G401.6 (cell line): ENCODE data around the gene PRUNE2.
"Not testable (repeated sequence)": the region's sequence is repeated elsewhere in the genome, so short reads cannot be mapped to it uniquely, and the experiment has no call there.

Source experiments
- FAIRE-seq: peaks from 2 replicates; lab custom pipeline; 2012; peaks lifted over from hg19 to GRCh38; lab: Jason Lieb, UNC

The PRUNE2 gene

GRCh38 chr9:76905791-76906646 is at the start of gene PRUNE2:
Gene PRUNE2 (minus strand): TSS chr9:76906114. CDS start chr9:76905963, 151 bp downstream.
- no peak for FAIRE-seq

- not testable (repeated sequence) for FAIRE-seq
Observed at GRCh38 chr9:76955406-76955805, 49.5 kb upstream of the PRUNE2 start.

GRCh38 chr9:76949865-76950264 is 44.0 kb upstream of the PRUNE2 start:
- FAIRE-seq = no peak

- no peak for FAIRE-seq
Observed at GRCh38 chr9:76944011-76944410, 38.1 kb upstream of the PRUNE2 start.

- no peak for FAIRE-seq
Observed at GRCh38 chr9:76943054-76943453, 37.1 kb upstream of the PRUNE2 start.

GRCh38 chr9:76932757-76933156 is 26.8 kb upstream of the PRUNE2 start:
- no peak for FAIRE-seq

GRCh38 chr9:76932265-76932664 is 26.4 kb upstream of the PRUNE2 start:
- FAIRE-seq = no peak

- FAIRE-seq = no peak
Observed at GRCh38 chr9:76927540-76928240, 21.8 kb upstream of the PRUNE2 start.

- no peak for FAIRE-seq
Observed at GRCh38 chr9:76926846-76927245, 20.9 kb upstream of the PRUNE2 start.

- no peak for FAIRE-seq
Observed at GRCh38 chr9:76926324-76926741, 20.4 kb upstream of the PRUNE2 start.

GRCh38 chr9:76921165-76921564 is 15.3 kb upstream of the PRUNE2 start:
- FAIRE-seq = no peak

GRCh38 chr9:76917299-76917698 is 11.4 kb upstream of the PRUNE2 start:
- FAIRE-seq = no peak

GRCh38 chr9:76916231-76916630 is 10.3 kb upstream of the PRUNE2 start:
- no peak for FAIRE-seq

GRCh38 chr9:76913467-76913866 is 7.6 kb upstream of the PRUNE2 start:
- no peak for FAIRE-seq

- no peak for FAIRE-seq
Observed at GRCh38 chr9:76912636-76913275, 6.8 kb upstream of the PRUNE2 start.

GRCh38 chr9:76911971-76912370 is 6.1 kb upstream of the PRUNE2 start:
- FAIRE-seq = no peak

- no peak for FAIRE-seq
Observed at GRCh38 chr9:76910861-76911260, 4.9 kb upstream of the PRUNE2 start.

- no peak for FAIRE-seq
Observed at GRCh38 chr9:76906647-76906975, 697 bp upstream of the PRUNE2 start.

- FAIRE-seq = no peak
Observed at GRCh38 chr9:76904661-76905457, 1.1 kb downstream of the PRUNE2 start.

- FAIRE-seq = no peak
Observed at GRCh38 chr9:76902395-76902794, 3.5 kb downstream of the PRUNE2 start.

GRCh38 chr9:76901801-76902200 is 4.1 kb downstream of the PRUNE2 start:
- FAIRE-seq = no peak

GRCh38 chr9:76900884-76901440 is 5.0 kb downstream of the PRUNE2 start:
- FAIRE-seq = no peak
